ENCODE results near the gene SHROOM3. TPM values are rescaled to one million over a fixed set of nuclear protein-coding genes. Genes with fewer than 3 reads are reported as not detected.
A peak's percentile ranks its signal among the peaks of the same experiment; 100 is the strongest.

Gene SHROOM3
- polyA plus RNA-seq, 1 donor, result 28.6 TPM

- no peak for DNase-seq
Observed at GRCh38 chr4:76538296-76538695, 103.3 kb downstream of the SHROOM3 start.

GRCh38 chr4:76539979-76540378 lies 105.0 kb downstream of the SHROOM3 start:
- no peak for DNase-seq

GRCh38 chr4:76540486-76540885 lies 105.5 kb downstream of the SHROOM3 start:
- no peak for DNase-seq

- DNase-seq, result no peak
Observed at GRCh38 chr4:76543378-76543777, 108.3 kb downstream of the SHROOM3 start.

- peak; percentile 55 for DNase-seq
Observed at GRCh38 chr4:76544725-76545124, 109.7 kb downstream of the SHROOM3 start.

GRCh38 chr4:76545226-76545884 lies 110.3 kb downstream of the SHROOM3 start:
- DNase-seq, result peak; percentile 78

GRCh38 chr4:76546327-76546726 lies 111.3 kb downstream of the SHROOM3 start:
- DNase-seq, result no peak

- peak; percentile 78 for DNase-seq
Observed at GRCh38 chr4:76546759-76547742, 112.0 kb downstream of the SHROOM3 start.

- no peak for DNase-seq
Observed at GRCh38 chr4:76548704-76549103, 113.7 kb downstream of the SHROOM3 start.

- no peak for DNase-seq
Observed at GRCh38 chr4:76549765-76550164, 114.7 kb downstream of the SHROOM3 start.

GRCh38 chr4:76550966-76551780 lies 116.1 kb downstream of the SHROOM3 start:
- DNase-seq, result no peak

GRCh38 chr4:76554630-76555029 lies 119.6 kb downstream of the SHROOM3 start:
- DNase-seq, result no peak

GRCh38 chr4:76556452-76556851 lies 121.4 kb downstream of the SHROOM3 start:
- DNase-seq, result no peak

GRCh38 chr4:76558396-76559235 lies 123.6 kb downstream of the SHROOM3 start:
- DNase-seq, result no peak

GRCh38 chr4:76559236-76560071 lies 124.4 kb downstream of the SHROOM3 start:
- no peak for DNase-seq

- DNase-seq, result no peak
Observed at GRCh38 chr4:76562161-76562560, 127.1 kb downstream of the SHROOM3 start.

GRCh38 chr4:76562836-76563453 lies 127.9 kb downstream of the SHROOM3 start:
- DNase-seq, result no peak

GRCh38 chr4:76563454-76564122 lies 128.6 kb downstream of the SHROOM3 start:
- DNase-seq, result no peak
